Skeletal muscle tissue (tissue), 4 donors: ENCODE measurements around the gene UNC93B1. TPM values are rescaled to one million over a fixed set of nuclear protein-coding genes. Genes with fewer than 3 reads are reported as not detected.

ENCODE experiments used
- H3K27ac ChIP-seq: one replicate; pipeline ENCODE4 v1.7.0; 2013; ENCODE audit warnings: mild to moderate bottlenecking, low read depth, low read length, inconsistent platforms
- H3K27me3 ChIP-seq, 3 donors: one replicate each; pipeline ENCODE4 v1.7.0; 2013; ENCODE audit warnings: low read length in 3 of 3; ENCODE audit not compliant: control insufficient read depth in 3 of 3, insufficient read depth in 3 of 3
- H3K36me3 ChIP-seq, 3 donors: one replicate each; pipeline ENCODE4 v1.7.0; 2013; ENCODE audit warnings: low read length in 3 of 3; ENCODE audit not compliant: control insufficient read depth in 3 of 3, insufficient read depth in 3 of 3
- H3K4me1 ChIP-seq, 3 donors: one replicate each; pipeline ENCODE4 v1.7.0; 2013; ENCODE audit warnings: low read length in 3 of 3, mild to moderate bottlenecking in 3 of 3; ENCODE audit not compliant: control insufficient read depth in 3 of 3, insufficient read depth in 3 of 3
- H3K4me3 ChIP-seq, 3 donors: one replicate each; pipeline ENCODE4 v1.7.0; 2013; ENCODE audit warnings: low read length in 3 of 3
- H3K9ac ChIP-seq, 3 donors: one replicate each; pipeline ENCODE4 v1.7.0; 2013; ENCODE audit warnings: low read length in 3 of 3, mild to moderate bottlenecking in 3 of 3, moderate library complexity in 2 of 3, low read depth in 1 of 3
- H3K9me3 ChIP-seq, 3 donors: one replicate each; pipeline ENCODE4 v1.7.0; 2013; ENCODE audit warnings: low read length in 3 of 3; ENCODE audit not compliant: control insufficient read depth in 3 of 3
- total RNA-seq: library from RNA; depleted of rRNA; stranded (reverse); fragments of >200 nt; gene quantifications from one replicate; pipeline ENCODE4 v1.2.3, GENCODE V29; 2014
- donor health status: Osteomylitis.

Gene UNC93B1
- total RNA-seq, 1 donor from 2014 or later, result 10.4 TPM

GRCh38 chr11:68022531-68022930 is 18.6 kb upstream of the UNC93B1 start:
- Histone ChIP-seq H3K4me1 (no peaks in the 10 kb centered on the region), H3K9me3 (no peaks in the 10 kb centered on the region), H3K27me3 (peaks cover 0 to 11% (median 8%) of the 10 kb centered on the region in 3 donors), H3K36me3 (peaks cover 2 to 8% (median 6%) of the 10 kb centered on the region in 3 donors), H3K9ac (no peak overlapping the region), H3K27ac (no peak overlapping the region), H3K4me3 (no peak overlapping the region)

GRCh38 chr11:68021167-68021787 is 17.4 kb upstream of the UNC93B1 start:
- no peak overlapping the region for H3K27ac ChIP-seq
- H3K4me3 ChIP-seq, result no peak overlapping the region
- peaks cover 0 to 11% (median 8%) of the 10 kb centered on the region in 3 donors for H3K27me3 ChIP-seq
- no peaks in the 10 kb centered on the region for H3K4me1 ChIP-seq
- H3K36me3 ChIP-seq, result peaks cover 2 to 8% (median 6%) of the 10 kb centered on the region in 3 donors
- H3K9ac ChIP-seq, result no peak overlapping the region
- H3K9me3 ChIP-seq, result no peaks in the 10 kb centered on the region

- Histone ChIP-seq H3K36me3 (peaks cover 2 to 8% (median 6%) of the 10 kb centered on the region in 3 donors), H3K27ac (no peak overlapping the region), H3K4me3 (no peak overlapping the region), H3K9ac (no peak overlapping the region), H3K27me3 (peaks cover 0 to 11% (median 8%) of the 10 kb centered on the region in 3 donors), H3K9me3 (no peaks in the 10 kb centered on the region), H3K4me1 (no peaks in the 10 kb centered on the region)
Measured at GRCh38 chr11:68020575-68020974, 16.7 kb upstream of the UNC93B1 start.

GRCh38 chr11:68019486-68019885 is 15.6 kb upstream of the UNC93B1 start:
- no peaks in the 10 kb centered on the region for H3K4me1 ChIP-seq
- H3K27me3 ChIP-seq, result peaks cover 0 to 11% (median 8%) of the 10 kb centered on the region in 3 donors
- no peaks in the 10 kb centered on the region for H3K9me3 ChIP-seq
- no peak overlapping the region for H3K4me3 ChIP-seq
- peaks cover 0 to 1% (median 0%) of the 10 kb centered on the region in 3 donors for H3K36me3 ChIP-seq
- no peak overlapping the region for H3K9ac ChIP-seq
- H3K27ac ChIP-seq, result no peak overlapping the region

- Histone ChIP-seq H3K27me3 (peaks cover 0 to 11% (median 8%) of the 10 kb centered on the region in 3 donors), H3K4me3 (no peak overlapping the region), H3K4me1 (peaks cover 0 to 4% (median 0%) of the 10 kb centered on the region in 3 donors), H3K9me3 (no peaks in the 10 kb centered on the region), H3K27ac (no peak overlapping the region), H3K36me3 (no peaks in the 10 kb centered on the region), H3K9ac (no peak overlapping the region)
Measured at GRCh38 chr11:68018730-68019190, 14.9 kb upstream of the UNC93B1 start.

- Histone ChIP-seq H3K4me1 (peaks cover 0 to 8% (median 0%) of the 10 kb centered on the region in 3 donors), H3K9me3 (no peaks in the 10 kb centered on the region), H3K36me3 (no peaks in the 10 kb centered on the region), H3K27ac (no peak overlapping the region), H3K9ac (no peak overlapping the region), H3K27me3 (peaks cover 0 to 11% (median 8%) of the 10 kb centered on the region in 3 donors), H3K4me3 (no peak overlapping the region)
Measured at GRCh38 chr11:68017980-68018729, 14.3 kb upstream of the UNC93B1 start.

- Histone ChIP-seq H3K4me1 (peaks cover 0 to 16% (median 0%) of the 10 kb centered on the region in 3 donors), H3K4me3 (no peak overlapping the region), H3K36me3 (no peaks in the 10 kb centered on the region), H3K9ac (no peak overlapping the region), H3K27me3 (peaks cover 0 to 11% (median 8%) of the 10 kb centered on the region in 3 donors), H3K9me3 (no peaks in the 10 kb centered on the region), H3K27ac (no peak overlapping the region)
Measured at GRCh38 chr11:68016904-68017817, 13.3 kb upstream of the UNC93B1 start.

GRCh38 chr11:68016161-68016903 is 12.4 kb upstream of the UNC93B1 start:
- H3K27ac ChIP-seq, result no peak overlapping the region
- peaks cover 0 to 11% (median 8%) of the 10 kb centered on the region in 3 donors for H3K27me3 ChIP-seq
- no peaks in the 10 kb centered on the region for H3K36me3 ChIP-seq
- H3K4me1 ChIP-seq, result peaks cover 0 to 21% (median 5%) of the 10 kb centered on the region in 3 donors
- no peaks in the 10 kb centered on the region for H3K9me3 ChIP-seq
- H3K4me3 ChIP-seq, result no peak overlapping the region
- no peak overlapping the region for H3K9ac ChIP-seq

- Histone ChIP-seq H3K9me3 (no peaks in the 10 kb centered on the region), H3K4me3 (no peak overlapping the region), H3K36me3 (no peaks in the 10 kb centered on the region), H3K4me1 (peaks cover 0 to 27% (median 11%) of the 10 kb centered on the region in 3 donors), H3K27me3 (peaks cover 0 to 11% (median 8%) of the 10 kb centered on the region in 3 donors), H3K27ac (no peak overlapping the region), H3K9ac (no peak overlapping the region)
Measured at GRCh38 chr11:68015467-68015866, 11.6 kb upstream of the UNC93B1 start.
